Glomerular visceral epithelial cell (primary cell): ENCODE data around the gene FADS1.

Experiments used
- DNase-seq: peaks from one replicate; pipeline ENCODE4 v3.0.0-alpha.2; 2016; ENCODE audit errors: extremely low spot score

Gene FADS1

GRCh38 chr11:61816736-61817455 lies at the start of gene FADS1:
Gene FADS1 (minus strand): TSS chr11:61817003. CDS start chr11:61816929, 74 bp downstream.
- peak; percentile 96 for DNase-seq

- DNase-seq: no peak
Measured at GRCh38 chr11:61866231-61866957, 49.6 kb upstream of the FADS1 start.

GRCh38 chr11:61864814-61865775 lies 48.3 kb upstream of the FADS1 start:
- DNase-seq: no peak

GRCh38 chr11:61863548-61864081 lies 46.8 kb upstream of the FADS1 start:
- no peak for DNase-seq

GRCh38 chr11:61862714-61863547 lies 46.1 kb upstream of the FADS1 start:
- no peak for DNase-seq

GRCh38 chr11:61861634-61862033 lies 44.8 kb upstream of the FADS1 start:
- no peak for DNase-seq

GRCh38 chr11:61860054-61860903 lies 43.5 kb upstream of the FADS1 start:
- no peak for DNase-seq

- DNase-seq: no peak
Measured at GRCh38 chr11:61855939-61856680, 39.3 kb upstream of the FADS1 start.

GRCh38 chr11:61854966-61855714 lies 38.3 kb upstream of the FADS1 start:
- no peak for DNase-seq

GRCh38 chr11:61854206-61854895 lies 37.5 kb upstream of the FADS1 start:
- DNase-seq: no peak

- no peak for DNase-seq
Measured at GRCh38 chr11:61853698-61854169, 36.9 kb upstream of the FADS1 start.

GRCh38 chr11:61851900-61852295 lies 35.1 kb upstream of the FADS1 start:
- DNase-seq: no peak

GRCh38 chr11:61851113-61851899 lies 34.5 kb upstream of the FADS1 start:
- DNase-seq: no peak

- no peak for DNase-seq
Measured at GRCh38 chr11:61850687-61851086, 33.9 kb upstream of the FADS1 start.

GRCh38 chr11:61848631-61849030 lies 31.8 kb upstream of the FADS1 start:
- DNase-seq: no peak

- DNase-seq: no peak
Measured at GRCh38 chr11:61847914-61848581, 31.2 kb upstream of the FADS1 start.
